ENCODE data around the gene RBMXL3. TPM values are rescaled to one million over a fixed set of nuclear protein-coding genes. Genes with fewer than 3 reads are reported as not detected.
A peak's percentile ranks its signal among the peaks of the same experiment; 100 is the strongest.

RBMXL3 gene
- total and polyA plus RNA-seq, 8 donors, result not detected

- intact Hi-C loops (cut with DNase I; ENCODE audit: low total_unique reads), result no loop called here
- H3K4me3 ChIP-seq, result peak overlapping the region; percentile 53 to 61 (median 55)
- 19 to 30% (median 22%) methylated on average over 3 of the region's 3 CpGs for WGBS, 5 donors
Observed at GRCh38 chrX:115234461-115234860, 45.3 kb downstream of the RBMXL3 start.

GRCh38 chrX:115236560-115236959 lies 47.4 kb downstream of the RBMXL3 start:
- no peaks in the 10 kb centered on the region for H3K9me3 ChIP-seq
- H3K4me1 ChIP-seq, result no peaks in the 10 kb centered on the region
- H3K36me3 ChIP-seq, result no peaks in the 10 kb centered on the region
- H3K27ac ChIP-seq, result no peak overlapping the region
- H3K27me3 ChIP-seq, result peaks cover 0 to 24% (median 4%) of the 10 kb centered on the region in 3 donors
- intact Hi-C loops (cut with DNase I; ENCODE audit: low total_unique reads), result no loop called here
- no peak overlapping the region for H3K4me3 ChIP-seq
- TF ChIP-seq CTCF (IDR thresholded peaks at IDR 0.05) (no peak), EP300 (IDR thresholded peaks at IDR 0.05) (no peak), POLR2AphosphoS5 (IDR thresholded peaks at IDR 0.05) (no peak), POLR2A (IDR thresholded peaks at IDR 0.05) (no peak)
- no peak for DNase-seq

More at GRCh38 chrX:115234461-115234860, 45.3 kb downstream of the RBMXL3 start:
- H3K27me3 ChIP-seq, result peaks cover 0 to 25% (median 4%) of the 10 kb centered on the region in 3 donors
- TF ChIP-seq POLR2A (IDR thresholded peaks at IDR 0.05) (no peak), POLR2AphosphoS5 (IDR thresholded peaks at IDR 0.05) (no peak), EP300 (IDR thresholded peaks at IDR 0.05) (no peak), CTCF (IDR thresholded peaks at IDR 0.05) (no peak)
- no peaks in the 10 kb centered on the region for H3K9me3 ChIP-seq
- H3K36me3 ChIP-seq, result no peaks in the 10 kb centered on the region
- DNase-seq, result no peak
- H3K4me1 ChIP-seq, result no peaks in the 10 kb centered on the region
- H3K27ac ChIP-seq, result peak overlapping the region in 3 of 5 donors; percentile 25 to 80 (median 79)

- H3K27me3 ChIP-seq, result peaks cover 0 to 20% (median 4%) of the 10 kb centered on the region in 3 donors
- no peak for DNase-seq
- no peaks in the 10 kb centered on the region for H3K4me1 ChIP-seq
- no peak overlapping the region for H3K27ac ChIP-seq
- no peaks in the 10 kb centered on the region for H3K36me3 ChIP-seq
- intact Hi-C loops (cut with DNase I; ENCODE audit: low total_unique reads), result no loop called here
- no peaks in the 10 kb centered on the region for H3K9me3 ChIP-seq
- no peak overlapping the region for H3K4me3 ChIP-seq
- TF ChIP-seq POLR2A (IDR thresholded peaks at IDR 0.05) (no peak), CTCF (IDR thresholded peaks at IDR 0.05) (no peak), POLR2AphosphoS5 (IDR thresholded peaks at IDR 0.05) (no peak), EP300 (IDR thresholded peaks at IDR 0.05) (no peak)
- 14 to 44% (median 27%) methylated on average over 1 of the region's 1 CpG for WGBS, 5 donors
Observed at GRCh38 chrX:115237056-115237455, 47.8 kb downstream of the RBMXL3 start.

Other genes starting within 250 kb of the RBMXL3 start
- gene IL13RA2, start 171.8 kb upstream of the RBMXL3 start, total RNA-seq, result 1 to 10 TPM in 1 of 5 donors, under 1 TPM in 1, not detected in 3; 0.55 to 1.7 TPM
- gene IL13RA2, start 171.8 kb upstream of the RBMXL3 start, polyA plus RNA-seq, result 1 to 10 TPM in 1 of 3 donors, under 1 TPM in 2; 0.10 to 1.9 (median 0.61) TPM
- gene LRCH2, start 44.7 kb downstream of the RBMXL3 start, total RNA-seq, result 10 to 100 TPM in 2 of 5 donors, 1 to 10 TPM in 2, under 1 TPM in 1; 0.58 to 21.8 (median 6.7) TPM
- 1 to 10 TPM; 1.2 to 2.1 (median 1.6) TPM for gene LRCH2, start 44.7 kb downstream of the RBMXL3 start, polyA plus RNA-seq
- not detected for gene LUZP4, start 100.3 kb downstream of the RBMXL3 start, total RNA-seq
- not detected for gene LUZP4, start 100.3 kb downstream of the RBMXL3 start, polyA plus RNA-seq